HG03060 (cell line): ENCODE data around the gene GPHN.

Experiments used
- ATAC-seq: cut with Tn5 transposase; IDR thresholded peaks from one replicate; pipeline ENCODE4 v1.9.1; 2021; ENCODE audit warnings: low read depth, moderate number of reproducible peaks; ENCODE audit not compliant: unreplicated experiment

The GPHN gene

GRCh38 chr14:67187826-67188225 is 679.9 kb downstream of the GPHN start:
- ATAC-seq, result no peak

DNA sequence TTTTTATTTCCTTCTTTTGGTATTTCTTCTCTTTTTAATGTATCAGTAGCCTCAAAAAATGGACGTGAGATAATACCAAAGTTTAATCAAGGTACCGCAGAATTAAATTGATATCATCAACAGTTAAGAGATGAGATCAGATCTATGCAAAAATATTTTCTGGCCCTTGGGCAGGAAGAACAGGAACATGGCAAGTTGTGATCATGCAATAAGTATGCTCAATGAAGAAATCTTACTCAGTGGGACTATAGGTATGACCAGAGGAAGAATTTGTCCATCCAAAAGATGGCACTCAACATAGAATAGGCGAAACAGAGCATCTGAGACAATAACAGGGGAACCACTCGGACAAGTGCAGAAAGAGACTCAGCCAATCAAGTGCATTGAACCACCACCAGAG is 680.4 kb downstream of the GPHN start:
- no peak for ATAC-seq

DNA sequence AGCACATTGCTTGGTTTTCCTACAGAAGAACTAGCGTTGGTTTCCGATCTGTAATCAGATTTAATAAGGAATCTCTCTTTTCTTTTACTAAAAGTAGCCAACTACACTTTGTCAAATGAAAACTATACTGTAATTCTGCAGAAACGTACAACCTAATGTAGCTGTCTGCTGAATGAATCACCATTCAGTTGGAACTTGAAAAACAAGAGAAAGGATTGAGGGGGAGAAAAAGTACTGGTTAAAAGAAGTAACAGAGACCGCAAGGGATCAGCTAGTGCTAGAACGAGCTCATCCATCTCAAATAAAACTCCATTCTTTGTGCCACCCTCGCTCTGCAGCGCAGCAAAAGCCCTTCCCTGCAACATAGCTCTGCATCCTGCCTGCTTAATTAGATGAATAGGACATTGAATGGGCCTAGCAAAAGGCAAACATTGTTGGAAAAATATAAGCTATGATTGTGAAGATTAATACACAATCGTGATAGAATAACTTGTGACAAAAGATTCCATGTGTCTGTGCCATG is 683.9 kb downstream of the GPHN start:
- ATAC-seq, result no peak

GRCh38 chr14:67192366-67192765 is 684.4 kb downstream of the GPHN start:
- ATAC-seq, result no peak

GRCh38 chr14:67195279-67195678 is 687.3 kb downstream of the GPHN start:
- ATAC-seq, result no peak

DNA sequence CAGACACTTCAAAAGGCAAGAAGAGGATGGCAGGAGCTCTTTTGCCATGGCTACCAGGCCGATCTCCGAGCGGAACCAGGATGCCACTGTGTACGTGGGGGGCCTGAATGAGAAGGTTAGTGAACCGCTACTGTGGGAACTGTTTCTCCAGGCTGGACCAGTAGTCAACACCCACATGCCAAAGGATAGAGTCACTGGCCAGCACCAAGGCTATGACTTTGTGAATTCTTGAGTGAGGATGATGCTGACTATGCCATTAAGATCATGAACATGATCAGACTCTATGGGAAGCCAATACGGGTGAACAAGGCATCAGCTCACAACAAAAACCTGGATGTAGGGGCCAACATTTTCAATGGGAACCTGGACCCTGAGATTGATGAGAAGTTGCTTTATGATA is 691.1 kb downstream of the GPHN start:
- no peak for ATAC-seq

DNA sequence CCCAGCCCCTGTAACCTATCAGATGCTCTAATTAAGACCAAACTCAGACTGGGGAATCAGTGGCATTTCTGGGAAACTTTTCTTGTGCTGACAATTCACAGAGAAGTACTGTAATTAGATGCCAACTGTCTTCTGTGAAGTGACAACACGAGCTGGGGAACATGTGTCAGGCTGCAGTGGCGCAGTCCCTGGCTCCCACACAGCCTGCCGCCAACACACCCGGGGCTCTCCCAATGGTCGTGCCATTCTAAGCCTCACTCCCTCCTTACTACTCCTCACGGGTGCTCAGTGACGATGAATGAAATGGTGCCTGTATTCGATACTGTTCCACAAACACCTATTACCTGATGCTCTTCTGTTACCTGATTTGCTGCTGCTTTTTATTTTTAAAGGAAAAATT is 699.9 kb downstream of the GPHN start:
- no peak for ATAC-seq

- ATAC-seq, result no peak
These were observed 710.2 kb downstream of the GPHN start for GRCh38 chr14:67218126-67218525.

GRCh38 chr14:67221248-67221981 is 713.5 kb downstream of the GPHN start:
- no peak for ATAC-seq

- no peak for ATAC-seq
These were observed 714.0 kb downstream of the GPHN start for GRCh38 chr14:67221982-67222328.

- ATAC-seq, result no peak
These were observed 717.6 kb downstream of the GPHN start for GRCh38 chr14:67225523-67225922.

GRCh38 chr14:67228325-67228984 is 720.5 kb downstream of the GPHN start:
- no peak for ATAC-seq
